HL-60/S4 treated with phorbol 12-myristate 13-acetate at 8.2 ng/mL for 4 days and 3 days (cell line): Measurements from ENCODE around the gene SPINK1.

Experiments used
- in situ Hi-C: fragments of 300-500 bp; cut with MboI; formaldehyde crosslinking; loops from 2 replicates; pipeline ENCODE4 v1.15.0; 2022; ENCODE audit warnings: low sequenced_read_pairs

The SPINK1 gene

GRCh38 chr5:147809830-147810666 lies 21.4 kb downstream of the SPINK1 start:
- in situ Hi-C loops, result loop anchor here (25.0 kb wide), 1 partner anchor 173 kb away; no protein-coding TSS in a partner anchor

GRCh38 chr5:147805030-147805454 lies 26.4 kb downstream of the SPINK1 start:
- in situ Hi-C loops, result loop anchor here (25.0 kb wide), 1 partner anchor 168 kb away; no protein-coding TSS in a partner anchor

GRCh38 chr5:147804334-147804733 lies 27.1 kb downstream of the SPINK1 start:
- in situ Hi-C loops, result loop anchor here (25.0 kb wide), 1 partner anchor 167 kb away; no protein-coding TSS in a partner anchor

- in situ Hi-C loops, result loop anchor here (25.0 kb wide), 1 partner anchor 167 kb away; no protein-coding TSS in a partner anchor
Observed at GRCh38 chr5:147803926-147804325, 27.5 kb downstream of the SPINK1 start.

- in situ Hi-C loops, result loop anchor here (25.0 kb wide), 1 partner anchor 166 kb away; no protein-coding TSS in a partner anchor
Observed at GRCh38 chr5:147803161-147803560, 28.3 kb downstream of the SPINK1 start.

GRCh38 chr5:147801461-147801860 lies 30.0 kb downstream of the SPINK1 start:
- in situ Hi-C loops, result loop anchor here (25.0 kb wide), 1 partner anchor 164 kb away; no protein-coding TSS in a partner anchor

- in situ Hi-C loops, result loop anchor here (25.0 kb wide), 1 partner anchor 163 kb away; no protein-coding TSS in a partner anchor
Observed at GRCh38 chr5:147800491-147800890, 31.0 kb downstream of the SPINK1 start.

- in situ Hi-C loops, result no loop called here
Observed at GRCh38 chr5:147796556-147797308, 34.7 kb downstream of the SPINK1 start.

GRCh38 chr5:147791181-147791580 lies 40.3 kb downstream of the SPINK1 start:
- in situ Hi-C loops, result no loop called here

GRCh38 chr5:147789820-147790219 lies 41.7 kb downstream of the SPINK1 start:
- in situ Hi-C loops, result no loop called here

- in situ Hi-C loops, result no loop called here
Observed at GRCh38 chr5:147788023-147788422, 43.4 kb downstream of the SPINK1 start.

GRCh38 chr5:147786142-147786541 lies 45.3 kb downstream of the SPINK1 start:
- in situ Hi-C loops, result no loop called here

GRCh38 chr5:147784146-147784987 lies 47.1 kb downstream of the SPINK1 start:
- in situ Hi-C loops, result no loop called here

GRCh38 chr5:147782110-147783028 lies 49.1 kb downstream of the SPINK1 start, which contains the start of gene JAKMIP2:
JAKMIP2 (minus strand) TSS chr5:147782728; CDS start chr5:147671806, 110,922 bp downstream.
- in situ Hi-C loops, result no loop called here

- in situ Hi-C loops, result no loop called here
Observed at GRCh38 chr5:147780924-147781573, 50.4 kb downstream of the SPINK1 start.

- in situ Hi-C loops, result no loop called here
Observed at GRCh38 chr5:147779694-147780093, 51.8 kb downstream of the SPINK1 start.

- in situ Hi-C loops, result no loop called here
Observed at GRCh38 chr5:147776989-147777388, 54.5 kb downstream of the SPINK1 start.
